ENCODE measurements around the gene CBX4.

- no peak for TF ChIP-seq TCF7 (IDR thresholded peaks at IDR 0.05; ENCODE audit: low read depth)
- TF ChIP-seq CREB1 (IDR thresholded peaks at IDR 0.05) = no peak
- no peak for TF ChIP-seq CREB1 (CRISPR knock-in tag; IDR thresholded peaks at IDR 0.05)
- no peak for TF ChIP-seq IRF9 (CRISPR knock-in tag; IDR thresholded peaks at IDR 0.05; ENCODE audit: borderline replicate concordance)
- TF ChIP-seq JUN (CRISPR knock-in tag; IDR thresholded peaks at IDR 0.05) = no peak
- no peak for TF ChIP-seq RORA (CRISPR knock-in tag; IDR thresholded peaks at IDR 0.05)
- TF ChIP-seq, protein P1, sequence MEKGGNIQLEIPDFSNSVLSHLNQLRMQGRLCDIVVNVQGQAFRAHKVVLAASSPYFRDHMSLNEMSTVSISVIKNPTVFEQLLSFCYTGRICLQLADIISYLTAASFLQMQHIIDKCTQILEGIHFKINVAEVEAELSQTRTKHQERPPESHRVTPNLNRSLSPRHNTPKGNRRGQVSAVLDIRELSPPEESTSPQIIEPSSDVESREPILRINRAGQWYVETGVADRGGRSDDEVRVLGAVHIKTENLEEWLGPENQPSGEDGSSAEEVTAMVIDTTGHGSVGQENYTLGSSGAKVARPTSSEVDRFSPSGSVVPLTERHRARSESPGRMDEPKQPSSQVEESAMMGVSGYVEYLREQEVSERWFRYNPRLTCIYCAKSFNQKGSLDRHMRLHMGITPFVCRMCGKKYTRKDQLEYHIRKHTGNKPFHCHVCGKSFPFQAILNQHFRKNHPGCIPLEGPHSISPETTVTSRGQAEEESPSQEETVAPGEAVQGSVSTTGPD (CRISPR knock-in tag; IDR thresholded peaks at IDR 0.05) = no peak
- no peak for TF ChIP-seq HDAC2 (CRISPR knock-in tag; IDR thresholded peaks at IDR 0.05)
- TF ChIP-seq MEIS1 (CRISPR knock-in tag; IDR thresholded peaks at IDR 0.05; ENCODE audit: borderline replicate concordance) = no peak
- TF ChIP-seq, protein P2, sequence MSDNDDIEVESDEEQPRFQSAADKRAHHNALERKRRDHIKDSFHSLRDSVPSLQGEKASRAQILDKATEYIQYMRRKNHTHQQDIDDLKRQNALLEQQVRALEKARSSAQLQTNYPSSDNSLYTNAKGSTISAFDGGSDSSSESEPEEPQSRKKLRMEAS (IDR thresholded peaks at IDR 0.05) = no peak
- TF ChIP-seq RBM39 (IDR thresholded peaks at IDR 0.05; ENCODE audit: low read depth, low read length, poor library complexity, severe bottlenecking) = no peak
- no peak for TF ChIP-seq MLLT10 (CRISPR knock-in tag; IDR thresholded peaks at IDR 0.05)
Measured at GRCh38 chr17:79835953-79836509, 3.2 kb downstream of the CBX4 start.
